GM12875 (cell line): ENCODE measurements around the gene STEAP3.

Experiments
- H3K4me3 ChIP-seq: one replicate; pipeline ENCODE4 v1.5.1; 2011; ENCODE audit warnings: low read depth, low read length, control low read depth
- CTCF ChIP-seq: IDR thresholded peaks from 2 replicates; pipeline ENCODE4 v1.5.1; 2011; ENCODE audit warnings: low read depth, mild to moderate bottlenecking, control low read depth, inconsistent platforms, low read length, moderate library complexity, borderline replicate concordance; ENCODE audit not compliant: insufficient read depth

The STEAP3 gene

GRCh38 chr2:119246884-119247843 is 23.5 kb downstream of the STEAP3 start:
- H3K4me3 ChIP-seq: no peak overlapping the region
- TF ChIP-seq CTCF: no peak

GRCh38 chr2:119247844-119248271 is 24.2 kb downstream of the STEAP3 start:
- no peak overlapping the region for H3K4me3 ChIP-seq
- no peak for TF ChIP-seq CTCF

- H3K4me3 ChIP-seq: no peak overlapping the region
- no peak for TF ChIP-seq CTCF
Measured at GRCh38 chr2:119248311-119248710, 24.7 kb downstream of the STEAP3 start.

- no peak overlapping the region for H3K4me3 ChIP-seq
- no peak for TF ChIP-seq CTCF
Measured at GRCh38 chr2:119248751-119249150, 25.1 kb downstream of the STEAP3 start.

- no peak for TF ChIP-seq CTCF
- no peak overlapping the region for H3K4me3 ChIP-seq
Measured at GRCh38 chr2:119249311-119249710, 25.7 kb downstream of the STEAP3 start.

- H3K4me3 ChIP-seq: no peak overlapping the region
- no peak for TF ChIP-seq CTCF
Measured at GRCh38 chr2:119249855-119250717, 26.5 kb downstream of the STEAP3 start.
